Astrocyte (in vitro differentiated cells and primary cell): ENCODE measurements around the gene KCNQ1. TPM values are rescaled to one million over a fixed set of nuclear protein-coding genes. Genes with fewer than 3 reads are reported as not detected.

Experiments
- DNase-seq: peaks from one replicate; pipeline ENCODE4 v3.0.0-alpha.2; 2010; ENCODE audit warnings: low read depth
- FAIRE-seq: peaks from 2 replicates; lab custom pipeline; 2011; peaks lifted over from hg19 to GRCh38; lab: Jason Lieb, UNC
- H2AFZ ChIP-seq: 2 replicates; pipeline ENCODE4 v1.6.0; 2012; ENCODE audit warnings: low read depth, low read length, inconsistent platforms
- H3K27ac ChIP-seq: 2 replicates; pipeline ENCODE4 v1.5.1; 2011; ENCODE audit warnings: low read depth, low read length, inconsistent platforms
- H3K27me3 ChIP-seq: 2 replicates; pipeline ENCODE4 v1.6.0; 2011; ENCODE audit warnings: low read length, inconsistent platforms; ENCODE audit not compliant: insufficient read depth
- H3K36me3 ChIP-seq: 2 replicates; pipeline ENCODE4 v1.5.1; 2011; ENCODE audit warnings: low read length, inconsistent platforms; ENCODE audit not compliant: insufficient read depth
- H3K4me1 ChIP-seq: 2 replicates; pipeline ENCODE4 v1.5.1; 2011; ENCODE audit warnings: low read length, inconsistent platforms; ENCODE audit not compliant: insufficient read depth
- H3K4me2 ChIP-seq: 2 replicates; pipeline ENCODE4 v1.6.0; 2012; ENCODE audit warnings: low read length, inconsistent platforms
- H3K4me3 ChIP-seq: 2 replicates; pipeline ENCODE4 v1.5.1; 2011; ENCODE audit warnings: low read depth, mild to moderate bottlenecking, low read length, inconsistent platforms; ENCODE audit not compliant: insufficient read depth
- H3K79me2 ChIP-seq: 2 replicates; pipeline ENCODE4 v1.6.0; 2012; ENCODE audit warnings: mild to moderate bottlenecking, low read length, inconsistent platforms; ENCODE audit not compliant: insufficient read depth
- H3K9ac ChIP-seq: 2 replicates; pipeline ENCODE4 v1.6.0; 2012; ENCODE audit warnings: mild to moderate bottlenecking, low read length, inconsistent platforms
- H3K9me3 ChIP-seq: 2 replicates; pipeline ENCODE4 v1.5.1; 2012; ENCODE audit warnings: low read depth, mild to moderate bottlenecking, low read length, inconsistent platforms; ENCODE audit not compliant: insufficient read depth
- H4K20me1 ChIP-seq: 2 replicates; pipeline ENCODE4 v1.6.0; 2012; ENCODE audit warnings: low read length, inconsistent platforms; ENCODE audit not compliant: insufficient read depth
- H3K27ac Mint-ChIP-seq: one replicate; pipeline ENCODE4 v1.8.0; 2021; ENCODE audit warnings: mild to moderate bottlenecking, mixed read lengths; ENCODE audit not compliant: unreplicated experiment
- H3K27me3 Mint-ChIP-seq: one replicate; pipeline ENCODE4 v1.8.0; 2021; ENCODE audit warnings: low read depth, mixed read lengths; ENCODE audit not compliant: unreplicated experiment
- H3K36me3 Mint-ChIP-seq: one replicate; pipeline ENCODE4 v1.8.0; 2021; ENCODE audit warnings: low read depth, mixed read lengths; ENCODE audit not compliant: unreplicated experiment
- H3K4me1 Mint-ChIP-seq: one replicate; pipeline ENCODE4 v1.8.0; 2021; ENCODE audit warnings: low read depth, mixed read lengths; ENCODE audit not compliant: unreplicated experiment
- H3K4me3 Mint-ChIP-seq: one replicate; pipeline ENCODE4 v1.8.0; 2021; ENCODE audit warnings: mild to moderate bottlenecking, moderate library complexity, mixed read lengths; ENCODE audit not compliant: unreplicated experiment
- H3K9me3 Mint-ChIP-seq: one replicate; pipeline ENCODE4 v1.8.0; 2021; ENCODE audit warnings: mild to moderate bottlenecking, mixed read lengths; ENCODE audit not compliant: unreplicated experiment
- CTCF ChIP-seq: IDR thresholded peaks from 2 replicates; pipeline ENCODE4 v1.5.1; 2011; ENCODE audit warnings: low read depth, mild to moderate bottlenecking, inconsistent platforms, low read length, moderate library complexity; ENCODE audit not compliant: insufficient read depth
- EZH2 ChIP-seq: IDR thresholded peaks from 2 replicates; pipeline ENCODE4 v1.6.1; 2012; ENCODE audit warnings: mild to moderate bottlenecking, low read length, inconsistent platforms; ENCODE audit not compliant: insufficient read depth
- total RNA-seq: library from RNA; stranded (reverse); gene quantifications from 2 replicates; pipeline ENCODE4 v1.2.1, GENCODE V29; 2021

KCNQ1 gene
- total RNA-seq, 1 donor from 2014 or later, result not detected

- Histone ChIP-seq H3K27me3 (peaks cover 10% of the 10 kb centered on the region), H3K4me2 (no peak overlapping the region), H3K36me3 (no peaks in the 10 kb centered on the region), H3K9me3 (no peaks in the 10 kb centered on the region), H2AFZ (no peak overlapping the region), H3K4me1 (peaks cover 2% of the 10 kb centered on the region), H3K27ac (no peak overlapping the region), H4K20me1 (no peaks in the 10 kb centered on the region), H3K4me3 (no peak overlapping the region), H3K79me2 (no peaks in the 10 kb centered on the region), H3K9ac (no peak overlapping the region)
- H3K36me3 Mint-ChIP-seq, result no peaks in the 10 kb centered on the region
- peaks cover 2% of the 10 kb centered on the region for H3K4me1 Mint-ChIP-seq
- peaks cover 34% of the 10 kb centered on the region for H3K27me3 Mint-ChIP-seq
- FAIRE-seq (no peak), DNase-seq (no peak)
- no peaks in the 10 kb centered on the region for H3K9me3 Mint-ChIP-seq
- H3K4me3 Mint-ChIP-seq, result no peak overlapping the region
- no peak overlapping the region for H3K27ac Mint-ChIP-seq
- no peak for TF ChIP-seq EZH2
- TF ChIP-seq CTCF, result no peak
Measured at GRCh38 chr11:2846470-2846869, 401.7 kb downstream of the KCNQ1 start.

GRCh38 chr11:2847561-2847960 lies 402.8 kb downstream of the KCNQ1 start:
- Histone ChIP-seq H3K27me3 (peaks cover 10% of the 10 kb centered on the region), H3K79me2 (no peaks in the 10 kb centered on the region), H3K9me3 (no peaks in the 10 kb centered on the region), H3K4me2 (no peak overlapping the region), H3K4me1 (peaks cover 2% of the 10 kb centered on the region), H3K36me3 (no peaks in the 10 kb centered on the region), H3K9ac (no peak overlapping the region), H3K4me3 (no peak overlapping the region), H3K27ac (no peak overlapping the region), H4K20me1 (no peaks in the 10 kb centered on the region), H2AFZ (no peak overlapping the region)
- H3K27ac Mint-ChIP-seq, result no peak overlapping the region
- DNase-seq (no peak), FAIRE-seq (no peak)
- no peaks in the 10 kb centered on the region for H3K36me3 Mint-ChIP-seq
- peaks cover 28% of the 10 kb centered on the region for H3K27me3 Mint-ChIP-seq
- peaks cover 2% of the 10 kb centered on the region for H3K4me1 Mint-ChIP-seq
- TF ChIP-seq CTCF (no peak), EZH2 (no peak)
- H3K4me3 Mint-ChIP-seq, result no peak overlapping the region
- H3K9me3 Mint-ChIP-seq, result no peaks in the 10 kb centered on the region

- H3K79me2 ChIP-seq, result no peaks in the 10 kb centered on the region
- H3K9me3 ChIP-seq, result no peaks in the 10 kb centered on the region
- H3K4me3 ChIP-seq, result no peak overlapping the region
- TF ChIP-seq CTCF (no peak), EZH2 (no peak)
- peaks cover 10% of the 10 kb centered on the region for H3K27me3 ChIP-seq
- no peak overlapping the region for H3K4me2 ChIP-seq
- H3K36me3 ChIP-seq, result no peaks in the 10 kb centered on the region
- H3K9me3 Mint-ChIP-seq, result no peaks in the 10 kb centered on the region
- H3K4me3 Mint-ChIP-seq, result no peak overlapping the region
- no peak overlapping the region for H3K9ac ChIP-seq
- H3K27me3 Mint-ChIP-seq, result peaks cover 25% of the 10 kb centered on the region
- no peak overlapping the region for H3K27ac Mint-ChIP-seq
- H3K36me3 Mint-ChIP-seq, result no peaks in the 10 kb centered on the region
- no peak overlapping the region for H2AFZ ChIP-seq
- peaks cover 2% of the 10 kb centered on the region for H3K4me1 ChIP-seq
- DNase-seq (no peak), FAIRE-seq (no peak)
- peaks cover 2% of the 10 kb centered on the region for H3K4me1 Mint-ChIP-seq
- no peak overlapping the region for H3K27ac ChIP-seq
- no peaks in the 10 kb centered on the region for H4K20me1 ChIP-seq
Measured at GRCh38 chr11:2848497-2848896, 403.7 kb downstream of the KCNQ1 start.
